ENCODE data around the gene RNF40. TPM values are rescaled to one million over a fixed set of nuclear protein-coding genes. Genes with fewer than 3 reads are reported as not detected.

RNF40 gene
- polyA plus RNA-seq (ENCODE audit: insufficient read length in 12 of 12), result 10 to 100 TPM in 11 of 12 donors, not detected in 1; 44.1 to 72.2 (median 52.7) TPM
- long read RNA-seq, donor 1, result 0 reads
- long read RNA-seq, donor 2, partial matches to known transcripts, result 13 of 13 reads
- long read RNA-seq, donor 2, other reads (novel, unspliced or antisense), result 0 of 13 reads
- long read RNA-seq, donor 3, result 0 reads
- long read RNA-seq, donor 4, result 0 reads
- long read RNA-seq, donor 5, full-length matches to known transcripts, result 1 of 1 reads
- long read RNA-seq, donor 5, partial matches to known transcripts, result 0 of 1 reads
- long read RNA-seq, donor 5, other reads (novel, unspliced or antisense), result 0 of 1 reads
- long read RNA-seq, donor 6, full-length matches to known transcripts, result 1 of 12 reads
- long read RNA-seq, donor 6, partial matches to known transcripts, result 11 of 12 reads
- long read RNA-seq, donor 6, other reads (novel, unspliced or antisense), result 0 of 12 reads
- long read RNA-seq, donor 7, full-length matches to known transcripts, result 1 of 1 reads
- long read RNA-seq, donor 7, partial matches to known transcripts, result 0 of 1 reads
- long read RNA-seq, donor 7, other reads (novel, unspliced or antisense), result 0 of 1 reads
- long read RNA-seq, donor 8, partial matches to known transcripts, result 6 of 6 reads
- long read RNA-seq, donor 8, other reads (novel, unspliced or antisense), result 0 of 6 reads
- long read RNA-seq, donor 9, partial matches to known transcripts, result 6 of 6 reads
- long read RNA-seq, donor 9, other reads (novel, unspliced or antisense), result 0 of 6 reads
- long read RNA-seq, donor 10, result 0 reads
- long read RNA-seq, donor 11, partial matches to known transcripts, result 5 of 5 reads
- long read RNA-seq, donor 11, other reads (novel, unspliced or antisense), result 0 of 5 reads

GRCh38 chr16:30761928-30762902 lies at the start of gene RNF40, which contains the start of gene CFAP119:
Gene RNF40, plus strand, starts transcription at chr16:30762322. Its CDS starts 224 bp downstream, at chr16:30762546.
Gene CFAP119, minus strand, starts transcription at chr16:30762062. Its CDS starts 314 bp downstream, at chr16:30761748.
- peak; percentile 99 for DNase-seq

GRCh38 chr16:30715750-30716445 lies 46.2 kb upstream of the RNF40 start:
- no peak for DNase-seq

GRCh38 chr16:30720086-30720485 lies 42.0 kb upstream of the RNF40 start:
- DNase-seq, result no peak

- DNase-seq, result no peak
Observed at GRCh38 chr16:30720694-30721093, 41.4 kb upstream of the RNF40 start.

- no peak for DNase-seq
Observed at GRCh38 chr16:30721167-30721566, 41.0 kb upstream of the RNF40 start.

GRCh38 chr16:30721606-30722005 lies 40.5 kb upstream of the RNF40 start:
- no peak for DNase-seq

- DNase-seq, result no peak
Observed at GRCh38 chr16:30722443-30722842, 39.7 kb upstream of the RNF40 start.

- no peak for DNase-seq
Observed at GRCh38 chr16:30722916-30723315, 39.2 kb upstream of the RNF40 start.

GRCh38 chr16:30723725-30724355 lies 38.3 kb upstream of the RNF40 start:
- no peak for DNase-seq

GRCh38 chr16:30724641-30725417 lies 37.3 kb upstream of the RNF40 start:
- no peak for DNase-seq

- no peak for DNase-seq
Observed at GRCh38 chr16:30725418-30725792, 36.7 kb upstream of the RNF40 start.

GRCh38 chr16:30728321-30728720 lies 33.8 kb upstream of the RNF40 start:
- no peak for DNase-seq

- DNase-seq, result no peak
Observed at GRCh38 chr16:30728899-30729672, 33.0 kb upstream of the RNF40 start.

- DNase-seq, result no peak
Observed at GRCh38 chr16:30731411-30731810, 30.7 kb upstream of the RNF40 start.

- no peak for DNase-seq
Observed at GRCh38 chr16:30736995-30737793, 24.9 kb upstream of the RNF40 start.

- DNase-seq, result no peak
Observed at GRCh38 chr16:30737794-30738648, 24.1 kb upstream of the RNF40 start.

All from muscle of arm (tissue), 14 donors.